NCI-H69 (cell line): ENCODE results near the gene GABRB3.

Experiments used
- DNase-seq: peaks from one replicate; lab custom pipeline; 2025; lab: John Stamatoyannopoulos, UW

GABRB3 gene

GRCh38 chr15:26676115-26676514 lies 96.8 kb downstream of the GABRB3 start:
- DNase-seq, result peak; percentile 14

DNA sequence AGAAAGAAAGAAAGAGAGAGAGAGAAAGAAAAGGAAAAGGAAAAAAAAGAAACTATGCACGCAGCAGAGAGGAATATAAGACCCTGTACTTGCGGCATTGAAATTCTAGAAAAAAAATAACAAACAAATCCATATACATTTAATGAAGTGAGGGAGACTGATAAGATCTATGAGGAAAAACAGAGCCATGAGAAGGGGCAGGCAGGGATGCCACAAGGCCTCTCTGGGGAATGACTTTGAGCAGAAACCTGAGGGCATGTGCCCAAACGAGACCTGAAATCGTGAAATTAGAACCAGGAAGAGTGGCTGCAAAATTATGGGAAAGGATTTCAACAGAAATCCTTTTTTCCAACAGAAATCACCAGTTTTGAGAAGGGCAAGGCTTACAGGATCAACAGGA lies 98.4 kb downstream of the GABRB3 start:
- no peak for DNase-seq

DNA sequence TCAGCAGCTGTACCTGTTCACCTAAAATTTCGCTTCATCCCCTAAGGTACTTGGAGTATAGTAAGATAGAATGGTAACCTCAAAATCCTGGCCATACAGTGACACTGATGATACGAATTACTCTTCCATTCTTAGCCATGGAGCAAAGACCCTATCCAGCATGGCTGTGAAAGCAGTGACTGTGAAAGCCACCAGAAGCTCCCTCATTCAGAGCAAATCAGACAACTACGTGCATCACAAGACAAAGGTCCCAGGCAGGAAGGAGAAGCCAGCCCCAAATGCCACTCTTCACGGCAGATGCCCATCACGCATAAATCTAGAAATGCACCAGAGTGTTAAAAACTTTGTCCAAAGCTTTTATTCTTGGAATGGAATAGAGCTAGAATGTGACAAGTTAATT lies 99.4 kb downstream of the GABRB3 start:
- DNase-seq, result no peak

GRCh38 chr15:26670116-26670515 lies 102.8 kb downstream of the GABRB3 start:
- no peak for DNase-seq

- no peak for DNase-seq
Observed at GRCh38 chr15:26667222-26667988, 105.5 kb downstream of the GABRB3 start.

GRCh38 chr15:26665957-26666791 lies 106.7 kb downstream of the GABRB3 start:
- peak; percentile 20 for DNase-seq

DNA sequence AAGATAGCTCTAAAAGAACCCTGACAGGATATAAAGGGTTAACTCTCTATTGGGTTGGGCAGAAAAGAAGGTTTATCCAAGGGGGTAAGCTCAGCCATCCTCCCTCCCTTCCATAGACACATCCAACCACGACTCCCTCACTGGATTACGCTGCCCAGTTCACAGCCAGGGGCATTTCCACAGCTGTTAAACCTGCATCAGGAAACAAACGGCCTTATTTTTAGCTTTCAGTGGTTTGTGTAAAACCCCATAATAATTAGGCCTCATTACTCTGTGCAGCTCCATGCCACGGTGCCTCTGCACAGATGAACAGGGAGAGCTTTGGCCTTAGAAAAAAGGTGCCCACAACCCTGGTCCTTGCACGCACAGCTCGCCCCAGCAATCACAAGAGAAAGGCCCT lies 110.6 kb downstream of the GABRB3 start:
- peak; percentile 90 for DNase-seq

GRCh38 chr15:26661748-26662147 lies 111.1 kb downstream of the GABRB3 start:
- DNase-seq, result no peak

- no peak for DNase-seq
Observed at GRCh38 chr15:26661107-26661506, 111.8 kb downstream of the GABRB3 start.

- peak; percentile 79 for DNase-seq
Observed at GRCh38 chr15:26660241-26660640, 112.6 kb downstream of the GABRB3 start.

GRCh38 chr15:26658290-26658689 lies 114.6 kb downstream of the GABRB3 start:
- DNase-seq, result no peak

DNA sequence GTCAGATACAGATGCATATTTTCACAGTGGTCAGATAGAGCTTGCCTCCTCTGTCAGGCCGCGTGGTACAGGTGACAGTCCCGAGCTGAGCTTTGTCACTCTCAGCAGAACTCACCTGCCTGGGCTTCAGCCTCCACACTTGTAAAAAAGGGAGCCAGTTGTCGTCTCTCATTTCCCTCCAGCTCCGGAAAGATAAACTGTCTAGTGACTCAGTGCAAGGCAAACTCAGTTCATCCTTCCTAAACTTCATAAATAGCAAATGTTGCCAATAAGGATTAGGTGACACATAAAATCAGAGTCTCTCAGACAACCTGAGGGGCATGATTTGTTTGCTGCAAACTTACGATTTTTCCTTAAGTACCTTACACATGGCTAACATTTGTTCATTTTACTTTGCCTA lies 116.8 kb downstream of the GABRB3 start:
- DNase-seq, result no peak

DNA sequence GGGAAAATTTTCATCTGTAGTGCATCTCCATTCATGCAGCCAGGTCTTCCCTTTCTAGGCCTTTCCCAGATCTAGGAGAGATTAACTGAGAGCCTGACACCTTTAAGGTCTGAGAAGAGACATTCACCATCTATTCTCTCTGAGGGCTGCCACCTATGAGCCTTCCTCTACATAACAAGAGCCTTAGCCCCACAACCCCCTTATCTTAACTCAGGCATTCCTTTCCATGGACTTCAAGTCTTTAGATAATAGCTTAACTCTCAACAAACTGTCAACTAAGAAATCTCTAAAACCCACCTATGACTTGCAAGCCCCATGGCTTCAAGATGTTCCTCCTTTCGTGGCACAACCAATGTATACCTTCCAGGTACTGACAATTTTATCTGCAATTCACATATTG lies 121.0 kb downstream of the GABRB3 start:
- no peak for DNase-seq

DNA sequence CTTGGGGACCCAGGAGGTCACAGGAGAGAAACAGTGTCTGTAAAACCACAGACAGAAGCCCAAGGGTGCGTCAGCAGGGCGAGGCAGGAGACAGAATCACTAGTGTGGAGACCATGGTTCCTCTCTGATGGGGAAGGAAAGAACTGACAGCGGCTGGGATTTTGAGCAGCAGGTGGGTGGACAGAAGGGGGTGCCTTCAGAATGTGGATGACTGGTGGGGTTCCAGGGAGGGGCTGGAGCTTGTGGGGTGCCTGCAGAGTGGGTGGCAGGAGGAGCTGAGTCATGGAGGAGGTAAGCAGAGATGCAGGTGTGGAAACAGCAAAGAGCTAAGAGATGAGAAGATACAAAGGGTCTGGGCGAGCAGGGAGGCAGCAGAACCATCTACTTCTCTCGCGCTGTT lies 124.2 kb downstream of the GABRB3 start:
- DNase-seq, result no peak

DNA sequence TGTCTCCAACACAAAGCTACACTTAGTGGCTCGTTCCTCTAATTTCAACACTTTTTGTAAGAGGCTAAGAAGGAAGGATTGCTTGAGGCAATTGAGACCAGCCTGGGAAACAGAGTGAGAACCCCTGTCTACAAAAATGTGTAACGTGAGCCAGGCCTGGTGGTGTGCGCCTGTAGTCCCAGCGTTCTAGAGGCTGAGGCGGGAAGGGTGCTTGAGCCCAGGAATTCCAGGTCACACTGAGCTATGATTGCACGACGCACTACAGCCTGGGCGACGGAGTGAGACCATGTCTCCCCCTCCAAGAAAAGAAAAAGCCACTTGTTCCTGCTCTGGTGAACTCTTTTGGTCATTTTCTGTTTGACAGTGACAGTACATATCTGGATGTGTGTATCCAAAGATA lies 127.9 kb downstream of the GABRB3 start:
- no peak for DNase-seq

- no peak for DNase-seq
Observed at GRCh38 chr15:26641144-26641543, 131.7 kb downstream of the GABRB3 start.

GRCh38 chr15:26640601-26641000 lies 132.3 kb downstream of the GABRB3 start:
- no peak for DNase-seq

DNA sequence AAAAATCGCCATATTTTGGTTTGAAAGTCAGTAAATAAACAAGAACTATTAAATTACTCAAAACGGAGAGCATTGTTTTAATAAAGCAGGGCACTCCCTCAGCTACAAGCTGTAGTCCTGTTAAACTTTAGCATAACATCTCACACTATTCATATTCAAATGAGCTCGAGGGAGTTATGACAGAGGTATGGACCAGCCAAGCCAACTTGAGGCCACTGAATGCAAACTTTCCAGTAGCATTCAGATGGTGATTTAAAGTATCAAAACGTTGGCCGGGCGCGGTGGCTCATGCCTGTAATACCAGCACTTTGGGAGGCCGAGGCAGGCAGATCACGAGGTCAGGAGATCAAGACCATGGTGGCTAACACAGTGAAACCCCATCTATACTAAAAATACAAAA lies 132.9 kb downstream of the GABRB3 start:
- DNase-seq, result no peak

GRCh38 chr15:26635614-26636013 lies 137.3 kb downstream of the GABRB3 start:
- no peak for DNase-seq

- DNase-seq, result no peak
Observed at GRCh38 chr15:26635105-26635504, 137.8 kb downstream of the GABRB3 start.

GRCh38 chr15:26634319-26634718 lies 138.5 kb downstream of the GABRB3 start:
- peak; percentile 54 for DNase-seq

- DNase-seq, result no peak
Observed at GRCh38 chr15:26632500-26632899, 140.4 kb downstream of the GABRB3 start.

- DNase-seq, result no peak
Observed at GRCh38 chr15:26631894-26632293, 141.0 kb downstream of the GABRB3 start.
